Epithelial cell of prostate (primary cell): ENCODE data around the gene SLC10A7.

Experiments
- DNase-seq: peaks from one replicate; pipeline ENCODE4 v3.0.0-alpha.2; 2011; ENCODE audit warnings: low read depth, low spot score
- H3K27ac ChIP-seq: fragments of 450-650 bp; 2 replicates; pipeline ENCODE4 v1.5.1; 2017; ENCODE audit warnings: mild to moderate bottlenecking

SLC10A7 gene

GRCh38 chr4:146238107-146238506 is 283.6 kb downstream of the SLC10A7 start:
- DNase-seq: no peak
- no peak overlapping the region for H3K27ac ChIP-seq

GRCh38 chr4:146237092-146237491 is 284.6 kb downstream of the SLC10A7 start:
- DNase-seq: no peak
- H3K27ac ChIP-seq: no peak overlapping the region

- no peak overlapping the region for H3K27ac ChIP-seq
- no peak for DNase-seq
These were observed 285.5 kb downstream of the SLC10A7 start for GRCh38 chr4:146236216-146236615.

GRCh38 chr4:146235654-146236177 is 286.0 kb downstream of the SLC10A7 start:
- no peak for DNase-seq
- H3K27ac ChIP-seq: no peak overlapping the region

- peak; percentile 36 for DNase-seq
- no peak overlapping the region for H3K27ac ChIP-seq
These were observed 289.5 kb downstream of the SLC10A7 start for GRCh38 chr4:146232131-146232722.

GRCh38 chr4:146229406-146229805 is 292.3 kb downstream of the SLC10A7 start:
- H3K27ac ChIP-seq: no peak overlapping the region
- DNase-seq: no peak

GRCh38 chr4:146224326-146224966 is 297.3 kb downstream of the SLC10A7 start:
- no peak overlapping the region for H3K27ac ChIP-seq
- DNase-seq: no peak

GRCh38 chr4:146222313-146222712 is 299.4 kb downstream of the SLC10A7 start:
- no peak overlapping the region for H3K27ac ChIP-seq
- no peak for DNase-seq

- H3K27ac ChIP-seq: no peak within 1 kb of the TSS
- DNase-seq: no peak
These were observed 307.5 kb downstream of the SLC10A7 start, which contains the start of gene REELD1 for GRCh38 chr4:146214238-146214637. REELD1 (plus strand) TSS chr4:146214538; CDS start chr4:146216953, 2,415 bp downstream.

GRCh38 chr4:146212781-146213180 is 309.0 kb downstream of the SLC10A7 start:
- DNase-seq: no peak
- no peak overlapping the region for H3K27ac ChIP-seq

GRCh38 chr4:146211440-146211839 is 310.3 kb downstream of the SLC10A7 start:
- DNase-seq: no peak

GRCh38 chr4:146210890-146211289 is 310.9 kb downstream of the SLC10A7 start:
- no peak for DNase-seq
- no peak overlapping the region for H3K27ac ChIP-seq

More at GRCh38 chr4:146211440-146211839, 310.3 kb downstream of the SLC10A7 start:
- no peak overlapping the region for H3K27ac ChIP-seq

GRCh38 chr4:146207410-146207809 is 314.3 kb downstream of the SLC10A7 start:
- H3K27ac ChIP-seq: no peak overlapping the region
- no peak for DNase-seq
